K562 (cell line): ENCODE data around the gene OPRM1.

Source experiments
- CTCF ChIP-seq, 3 experiments: IDR thresholded peaks in 2 of 3; conservative IDR thresholded peaks in 1 of 3; 2 replicates each; pipeline ENCODE4 v1.5.1; 2011 to 2012; ENCODE audit warnings: low read length in 3 of 3, mild to moderate bottlenecking in 3 of 3, control low read depth in 2 of 3, improper control_type of control experiment in 1 of 3, inconsistent platforms in 1 of 3, low read depth in 1 of 3, mixed read lengths in 1 of 3, moderate library complexity in 1 of 3; ENCODE audit not compliant: insufficient read depth in 2 of 3
- ZNF280A ChIP-seq: fragments of 450-650 bp; IDR thresholded peaks from 2 replicates; pipeline ENCODE4 v1.6.1; 2018; ENCODE audit warnings: mild to moderate bottlenecking, low read depth; ENCODE audit not compliant: partially characterized antibody
- ZNF707 ChIP-seq: fragments of 250-450 bp; sonication (Bioruptor Pico); conservative IDR thresholded peaks from 2 replicates; pipeline ENCODE4 v1.8.0; 2022; ENCODE audit warnings: inconsistent platforms, mild to moderate bottlenecking, moderate library complexity

GRCh38 chr6:154233383-154233782 is 194.3 kb downstream of the OPRM1 start:
- no peak for TF ChIP-seq ZNF707
- no peak for TF ChIP-seq CTCF (IDR thresholded peaks at IDR 0.05 in 2 of 3, conservative IDR thresholded peaks at IDR 0.05 in 1 of 3; ENCODE audit: insufficient read depth in 2 of 3, low read depth in 1 of 3, low read length in 3 of 3)
- no peak for TF ChIP-seq ZNF280A
